GM12878 (cell line): ENCODE results near the gene CHRNB2.

Experiments used
- CREB1 ChIP-seq: IDR thresholded peaks from 2 replicates; pipeline ENCODE4 v1.6.1; 2012; ENCODE audit warnings: low read depth, mild to moderate bottlenecking, inconsistent platforms
- MEF2B ChIP-seq: fragments of 450-650 bp; IDR thresholded peaks from 2 replicates; pipeline ENCODE4 v1.6.1; 2018; ENCODE audit warnings: mild to moderate bottlenecking, moderate library complexity; ENCODE audit not compliant: partially characterized antibody, poor library complexity, severe bottlenecking
- NFIC ChIP-seq: IDR thresholded peaks from 2 replicates; pipeline ENCODE4 v1.6.1; 2012; ENCODE audit warnings: low read depth, mild to moderate bottlenecking, inconsistent platforms, low read length, moderate library complexity
- SPI1 ChIP-seq: IDR thresholded peaks from 2 replicates; pipeline ENCODE4 v1.6.1; 2011; ENCODE audit warnings: low read depth, mild to moderate bottlenecking, low read length, moderate library complexity, borderline replicate concordance; ENCODE audit not compliant: insufficient read depth
- TAF1 ChIP-seq: IDR thresholded peaks from 2 replicates; pipeline ENCODE4 v1.6.1; 2011; ENCODE audit warnings: mild to moderate bottlenecking, low read depth, low read length, borderline replicate concordance
- TF ChIP-seq, protein P1 (sequence below), 3 experiments: IDR thresholded peaks in 2 of 3; conservative IDR thresholded peaks in 1 of 3; 2 replicates each; pipeline ENCODE4 v1.5.1; 2011; ENCODE audit warnings: low read depth in 3 of 3, low read length in 3 of 3, mild to moderate bottlenecking in 3 of 3, control low read depth in 2 of 3, moderate library complexity in 2 of 3, inconsistent platforms in 1 of 3, mixed read lengths in 1 of 3; ENCODE audit not compliant: control insufficient read depth in 2 of 3, insufficient read depth in 1 of 3; ENCODE audit errors: extremely low read depth in 1 of 3
- TF ChIP-seq, protein P2 (sequence below): fragments of 450-650 bp; IDR thresholded peaks from 2 replicates; pipeline ENCODE4 v1.6.1; 2017; ENCODE audit warnings: mild to moderate bottlenecking
- TF ChIP-seq, protein P3 (sequence below): fragments of 450-650 bp; IDR thresholded peaks from 2 replicates; pipeline ENCODE4 v1.6.1; 2017; ENCODE audit warnings: antibody characterized with exemption, mild to moderate bottlenecking, moderate library complexity

- TF ChIP-seq, protein P1, sequence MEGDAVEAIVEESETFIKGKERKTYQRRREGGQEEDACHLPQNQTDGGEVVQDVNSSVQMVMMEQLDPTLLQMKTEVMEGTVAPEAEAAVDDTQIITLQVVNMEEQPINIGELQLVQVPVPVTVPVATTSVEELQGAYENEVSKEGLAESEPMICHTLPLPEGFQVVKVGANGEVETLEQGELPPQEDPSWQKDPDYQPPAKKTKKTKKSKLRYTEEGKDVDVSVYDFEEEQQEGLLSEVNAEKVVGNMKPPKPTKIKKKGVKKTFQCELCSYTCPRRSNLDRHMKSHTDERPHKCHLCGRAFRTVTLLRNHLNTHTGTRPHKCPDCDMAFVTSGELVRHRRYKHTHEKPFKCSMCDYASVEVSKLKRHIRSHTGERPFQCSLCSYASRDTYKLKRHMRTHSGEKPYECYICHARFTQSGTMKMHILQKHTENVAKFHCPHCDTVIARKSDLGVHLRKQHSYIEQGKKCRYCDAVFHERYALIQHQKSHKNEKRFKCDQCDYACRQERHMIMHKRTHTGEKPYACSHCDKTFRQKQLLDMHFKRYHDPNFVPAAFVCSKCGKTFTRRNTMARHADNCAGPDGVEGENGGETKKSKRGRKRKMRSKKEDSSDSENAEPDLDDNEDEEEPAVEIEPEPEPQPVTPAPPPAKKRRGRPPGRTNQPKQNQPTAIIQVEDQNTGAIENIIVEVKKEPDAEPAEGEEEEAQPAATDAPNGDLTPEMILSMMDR (IDR thresholded peaks at IDR 0.05 in 2 of 3, conservative IDR thresholded peaks at IDR 0.05 in 1 of 3; ENCODE audit: control insufficient read depth in 2 of 3, extremely low read depth in 1 of 3, insufficient read depth in 1 of 3, low read depth in 3 of 3, low read length in 3 of 3), result no peak
- TF ChIP-seq, protein P2, sequence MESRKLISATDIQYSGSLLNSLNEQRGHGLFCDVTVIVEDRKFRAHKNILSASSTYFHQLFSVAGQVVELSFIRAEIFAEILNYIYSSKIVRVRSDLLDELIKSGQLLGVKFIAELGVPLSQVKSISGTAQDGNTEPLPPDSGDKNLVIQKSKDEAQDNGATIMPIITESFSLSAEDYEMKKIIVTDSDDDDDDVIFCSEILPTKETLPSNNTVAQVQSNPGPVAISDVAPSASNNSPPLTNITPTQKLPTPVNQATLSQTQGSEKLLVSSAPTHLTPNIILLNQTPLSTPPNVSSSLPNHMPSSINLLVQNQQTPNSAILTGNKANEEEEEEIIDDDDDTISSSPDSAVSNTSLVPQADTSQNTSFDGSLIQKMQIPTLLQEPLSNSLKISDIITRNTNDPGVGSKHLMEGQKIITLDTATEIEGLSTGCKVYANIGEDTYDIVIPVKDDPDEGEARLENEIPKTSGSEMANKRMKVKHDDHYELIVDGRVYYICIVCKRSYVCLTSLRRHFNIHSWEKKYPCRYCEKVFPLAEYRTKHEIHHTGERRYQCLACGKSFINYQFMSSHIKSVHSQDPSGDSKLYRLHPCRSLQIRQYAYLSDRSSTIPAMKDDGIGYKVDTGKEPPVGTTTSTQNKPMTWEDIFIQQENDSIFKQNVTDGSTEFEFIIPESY, result no peak
- no peak for TF ChIP-seq CREB1
- no peak for TF ChIP-seq SPI1
- TF ChIP-seq MEF2B, result no peak
- TF ChIP-seq TAF1, result no peak
- TF ChIP-seq NFIC, result no peak
- TF ChIP-seq, protein P3, sequence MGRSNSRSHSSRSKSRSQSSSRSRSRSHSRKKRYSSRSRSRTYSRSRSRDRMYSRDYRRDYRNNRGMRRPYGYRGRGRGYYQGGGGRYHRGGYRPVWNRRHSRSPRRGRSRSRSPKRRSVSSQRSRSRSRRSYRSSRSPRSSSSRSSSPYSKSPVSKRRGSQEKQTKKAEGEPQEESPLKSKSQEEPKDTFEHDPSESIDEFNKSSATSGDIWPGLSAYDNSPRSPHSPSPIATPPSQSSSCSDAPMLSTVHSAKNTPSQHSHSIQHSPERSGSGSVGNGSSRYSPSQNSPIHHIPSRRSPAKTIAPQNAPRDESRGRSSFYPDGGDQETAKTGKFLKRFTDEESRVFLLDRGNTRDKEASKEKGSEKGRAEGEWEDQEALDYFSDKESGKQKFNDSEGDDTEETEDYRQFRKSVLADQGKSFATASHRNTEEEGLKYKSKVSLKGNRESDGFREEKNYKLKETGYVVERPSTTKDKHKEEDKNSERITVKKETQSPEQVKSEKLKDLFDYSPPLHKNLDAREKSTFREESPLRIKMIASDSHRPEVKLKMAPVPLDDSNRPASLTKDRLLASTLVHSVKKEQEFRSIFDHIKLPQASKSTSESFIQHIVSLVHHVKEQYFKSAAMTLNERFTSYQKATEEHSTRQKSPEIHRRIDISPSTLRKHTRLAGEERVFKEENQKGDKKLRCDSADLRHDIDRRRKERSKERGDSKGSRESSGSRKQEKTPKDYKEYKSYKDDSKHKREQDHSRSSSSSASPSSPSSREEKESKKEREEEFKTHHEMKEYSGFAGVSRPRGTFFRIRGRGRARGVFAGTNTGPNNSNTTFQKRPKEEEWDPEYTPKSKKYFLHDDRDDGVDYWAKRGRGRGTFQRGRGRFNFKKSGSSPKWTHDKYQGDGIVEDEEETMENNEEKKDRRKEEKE, result no peak
Measured at GRCh38 chr1:154520333-154520732, 47.2 kb upstream of the CHRNB2 start.
